ENCODE data around the gene CNKSR2. TPM values are rescaled to one million over a fixed set of nuclear protein-coding genes. Genes with fewer than 3 reads are reported as not detected.

The CNKSR2 gene
- polyA plus RNA-seq, 4 donors, result under 0.01 to 0.27 (median 0.25) TPM; not detected in 1

DNA sequence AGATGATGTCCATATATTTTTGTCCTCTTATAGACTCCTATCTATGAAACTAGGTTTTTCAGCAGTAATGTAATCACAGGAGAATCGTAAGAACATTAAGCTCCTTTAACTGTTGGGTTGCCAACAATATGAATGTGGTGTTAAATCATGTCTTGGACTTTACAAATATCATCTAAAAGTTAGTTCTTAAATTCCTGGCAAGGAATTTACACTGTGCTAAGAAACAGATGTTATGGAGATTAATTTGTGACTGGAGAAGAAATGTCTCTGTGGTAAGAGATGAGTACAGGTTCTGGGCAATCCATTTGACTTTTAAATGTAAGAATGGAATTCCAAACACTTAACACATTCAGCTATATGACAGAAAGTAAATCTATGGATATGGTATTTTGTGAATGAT is 34.6 kb downstream of the CNKSR2 start:
- Histone ChIP-seq H3K36me3 (ENCODE audit: control insufficient read depth in 3 of 3, insufficient read depth in 2 of 3, low read depth in 1 of 3, low read length in 3 of 3) (no peaks in the 10 kb centered on the region), H3K4me1 (ENCODE audit: control insufficient read depth in 3 of 3, insufficient read depth in 2 of 3, low read depth in 1 of 3, low read length in 2 of 3) (no peaks in the 10 kb centered on the region), H3K27me3 (ENCODE audit: control insufficient read depth in 3 of 3, insufficient read depth in 3 of 3, low read length in 3 of 3) (no peaks in the 10 kb centered on the region), H3K27ac (ENCODE audit: low read depth in 1 of 3, low read length in 2 of 3) (no peak overlapping the region), H3K4me3 (ENCODE audit: low read depth in 1 of 3, low read length in 3 of 3) (no peak overlapping the region), H3K9me3 (ENCODE audit: control insufficient read depth in 2 of 2, insufficient read depth in 1 of 2, low read depth in 1 of 2, low read length in 1 of 2) (no peaks in the 10 kb centered on the region)
- DNase-seq, result no peak
- WGBS, 3 donors, result 37 to 58% (median 40%) methylated on average over 1 of the region's 1 CpG
- FAIRE-seq, result peak; percentile 94

DNA sequence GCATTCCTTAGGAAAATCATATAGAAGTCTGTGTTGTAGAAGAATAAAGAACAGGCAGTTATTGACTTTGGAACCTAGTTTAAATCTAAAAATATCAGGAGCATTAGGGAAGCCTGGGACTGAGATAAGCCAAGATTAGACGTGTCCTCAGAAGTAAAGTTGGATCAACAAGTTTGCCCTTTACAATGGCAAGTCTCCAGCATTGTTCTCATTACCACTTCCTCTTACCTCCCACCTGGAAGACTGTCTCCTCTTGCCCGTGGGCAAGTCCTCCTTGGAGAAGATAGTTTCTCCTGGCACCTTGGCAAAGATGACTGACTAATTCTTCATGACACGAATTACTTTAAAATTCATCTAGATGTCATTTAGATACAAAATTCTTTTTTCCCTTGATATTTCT is 37.8 kb downstream of the CNKSR2 start:
- Histone ChIP-seq H3K9me3 (ENCODE audit: control insufficient read depth in 2 of 2, insufficient read depth in 1 of 2, low read depth in 1 of 2, low read length in 1 of 2) (no peaks in the 10 kb centered on the region), H3K4me3 (ENCODE audit: low read depth in 1 of 3, low read length in 3 of 3) (no peak overlapping the region), H3K27me3 (ENCODE audit: control insufficient read depth in 3 of 3, insufficient read depth in 3 of 3, low read length in 3 of 3) (no peaks in the 10 kb centered on the region), H3K27ac (ENCODE audit: low read depth in 1 of 3, low read length in 2 of 3) (no peak overlapping the region), H3K36me3 (ENCODE audit: control insufficient read depth in 3 of 3, insufficient read depth in 2 of 3, low read depth in 1 of 3, low read length in 3 of 3) (no peaks in the 10 kb centered on the region), H3K4me1 (ENCODE audit: control insufficient read depth in 3 of 3, insufficient read depth in 2 of 3, low read depth in 1 of 3, low read length in 2 of 3) (no peaks in the 10 kb centered on the region)
- FAIRE-seq, result no peak
- DNase-seq, result no peak
- WGBS, 3 donors, result 17 to 59% (median 32%) methylated on average over 3 of the region's 3 CpGs

DNA sequence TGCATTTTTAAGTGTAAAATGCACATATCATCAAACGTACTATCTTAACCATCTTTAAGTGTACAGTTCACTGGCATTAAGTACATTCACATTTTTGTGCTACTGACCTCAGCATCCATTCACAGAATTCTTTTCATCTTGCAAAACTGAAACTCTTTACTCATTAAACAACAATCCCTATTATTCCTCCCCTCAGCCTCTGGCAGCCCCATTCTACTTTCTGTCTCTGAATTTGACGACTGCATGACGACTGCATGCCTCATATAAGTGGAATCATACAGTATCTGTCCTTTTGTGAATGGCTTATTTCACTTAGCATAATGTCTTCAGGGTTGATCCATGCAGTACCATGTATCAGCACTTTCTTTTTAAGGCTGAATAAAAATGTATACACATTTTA is 38.7 kb downstream of the CNKSR2 start:
- WGBS, 3 donors, result 67 to 88% (median 82%) methylated on average over 3 of the region's 3 CpGs
- H3K27ac ChIP-seq (ENCODE audit: low read depth in 1 of 3, low read length in 2 of 3), result no peak overlapping the region
- DNase-seq, result no peak
- no peaks in the 10 kb centered on the region for H3K36me3 ChIP-seq (ENCODE audit: control insufficient read depth in 3 of 3, insufficient read depth in 2 of 3, low read depth in 1 of 3, low read length in 3 of 3)
- no peak overlapping the region for H3K4me3 ChIP-seq (ENCODE audit: low read depth in 1 of 3, low read length in 3 of 3)
- no peaks in the 10 kb centered on the region for H3K4me1 ChIP-seq (ENCODE audit: control insufficient read depth in 3 of 3, insufficient read depth in 2 of 3, low read depth in 1 of 3, low read length in 2 of 3)
- FAIRE-seq, result no peak
- no peaks in the 10 kb centered on the region for H3K27me3 ChIP-seq (ENCODE audit: control insufficient read depth in 3 of 3, insufficient read depth in 3 of 3, low read length in 3 of 3)
- H3K9me3 ChIP-seq (ENCODE audit: control insufficient read depth in 2 of 2, insufficient read depth in 1 of 2, low read depth in 1 of 2, low read length in 1 of 2), result no peaks in the 10 kb centered on the region

DNA sequence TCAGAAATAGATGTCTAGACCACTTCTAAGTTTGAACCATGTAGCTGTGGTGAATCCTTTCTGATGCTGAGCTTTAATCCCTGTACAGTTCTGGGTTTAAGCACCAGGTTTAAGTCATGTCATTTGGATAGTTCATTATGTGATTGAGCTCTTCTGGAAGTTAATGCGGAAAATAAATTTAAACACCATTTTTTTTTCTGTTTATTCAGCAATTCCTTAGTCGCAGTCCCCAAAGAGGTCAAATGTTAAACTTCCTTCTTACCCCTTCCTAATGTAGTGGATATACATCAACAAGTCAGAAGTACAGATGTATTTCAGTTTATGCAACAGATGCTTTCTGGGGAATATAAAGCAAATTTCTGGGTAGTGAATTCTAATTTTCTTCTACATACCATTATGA is 52.9 kb downstream of the CNKSR2 start:
- H3K4me1 ChIP-seq (ENCODE audit: control insufficient read depth in 3 of 3, insufficient read depth in 2 of 3, low read depth in 1 of 3, low read length in 2 of 3), result no peaks in the 10 kb centered on the region
- H3K27me3 ChIP-seq (ENCODE audit: control insufficient read depth in 3 of 3, insufficient read depth in 3 of 3, low read length in 3 of 3), result no peaks in the 10 kb centered on the region
- FAIRE-seq (no peak), DNase-seq (no peak)
- 61 to 97% (median 78%) methylated on average over 2 of the region's 2 CpGs for WGBS, 3 donors
- H3K27ac ChIP-seq (ENCODE audit: low read depth in 1 of 3, low read length in 2 of 3), result no peak overlapping the region
- H3K36me3 ChIP-seq (ENCODE audit: control insufficient read depth in 3 of 3, insufficient read depth in 2 of 3, low read depth in 1 of 3, low read length in 3 of 3), result no peaks in the 10 kb centered on the region
- H3K9me3 ChIP-seq (ENCODE audit: control insufficient read depth in 2 of 2, insufficient read depth in 1 of 2, low read depth in 1 of 2, low read length in 1 of 2), result no peaks in the 10 kb centered on the region
- no peak overlapping the region for H3K4me3 ChIP-seq (ENCODE audit: low read depth in 1 of 3, low read length in 3 of 3)

DNA sequence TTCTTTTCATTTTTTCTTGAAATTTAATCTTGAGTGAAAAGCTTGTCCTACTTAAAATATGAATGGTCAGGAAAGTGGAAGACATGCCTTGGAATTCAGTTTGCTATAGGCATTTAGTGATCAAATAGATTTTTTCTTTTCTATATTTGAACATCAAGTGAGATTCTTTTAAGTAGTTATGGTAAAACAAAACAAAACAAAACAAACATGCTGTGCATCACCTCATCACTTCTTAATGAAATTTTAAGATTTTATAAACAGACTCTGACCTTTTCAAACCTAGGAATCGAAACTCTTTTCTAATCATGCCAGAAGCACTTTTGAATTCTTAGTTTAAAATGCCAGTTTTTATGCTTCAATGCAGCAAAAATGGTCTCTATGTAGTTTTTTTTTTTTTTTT is 62.8 kb downstream of the CNKSR2 start:
- H3K27ac ChIP-seq (ENCODE audit: low read depth in 1 of 3, low read length in 2 of 3), result no peak overlapping the region
- no peaks in the 10 kb centered on the region for H3K4me1 ChIP-seq (ENCODE audit: control insufficient read depth in 3 of 3, insufficient read depth in 2 of 3, low read depth in 1 of 3, low read length in 2 of 3)
- WGBS, 3 donors, result 66 to 100% (median 92%) methylated on average over 1 of the region's 1 CpG
- no peak overlapping the region for H3K4me3 ChIP-seq (ENCODE audit: low read depth in 1 of 3, low read length in 3 of 3)
- DNase-seq, result no peak
- H3K36me3 ChIP-seq (ENCODE audit: control insufficient read depth in 3 of 3, insufficient read depth in 2 of 3, low read depth in 1 of 3, low read length in 3 of 3), result no peaks in the 10 kb centered on the region
- no peaks in the 10 kb centered on the region for H3K27me3 ChIP-seq (ENCODE audit: control insufficient read depth in 3 of 3, insufficient read depth in 3 of 3, low read length in 3 of 3)
- FAIRE-seq, result no peak
- H3K9me3 ChIP-seq (ENCODE audit: control insufficient read depth in 2 of 2, insufficient read depth in 1 of 2, low read depth in 1 of 2, low read length in 1 of 2), result no peaks in the 10 kb centered on the region

DNA sequence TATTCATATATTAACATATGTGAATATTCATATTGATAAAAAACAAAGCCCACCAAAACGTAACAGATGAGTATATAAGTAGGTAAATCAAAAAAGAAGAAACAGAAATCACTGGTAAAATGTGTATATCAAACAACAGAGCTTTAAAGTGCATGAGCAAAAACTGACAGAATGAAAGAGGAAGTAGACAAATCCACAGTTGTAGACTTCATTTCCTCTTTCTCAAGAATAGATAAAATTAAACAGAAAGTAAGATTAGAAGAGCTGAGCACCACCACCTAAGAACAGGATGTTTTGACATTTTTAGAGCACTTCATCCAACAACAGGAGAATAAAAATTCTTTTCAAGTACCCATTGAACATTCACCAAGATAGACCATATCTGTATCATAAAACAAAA is 64.6 kb downstream of the CNKSR2 start:
- DNase-seq, result peak in 1 of 2 donors; percentile 0
- WGBS, 3 donors, result 8 to 56% (median 31%) methylated on average over 1 of the region's 1 CpG
- FAIRE-seq, result no peak
- Histone ChIP-seq H3K4me1 (ENCODE audit: control insufficient read depth in 3 of 3, insufficient read depth in 2 of 3, low read depth in 1 of 3, low read length in 2 of 3) (no peaks in the 10 kb centered on the region), H3K9me3 (ENCODE audit: control insufficient read depth in 2 of 2, insufficient read depth in 1 of 2, low read depth in 1 of 2, low read length in 1 of 2) (no peaks in the 10 kb centered on the region), H3K36me3 (ENCODE audit: control insufficient read depth in 3 of 3, insufficient read depth in 2 of 3, low read depth in 1 of 3, low read length in 3 of 3) (no peaks in the 10 kb centered on the region), H3K27ac (ENCODE audit: low read depth in 1 of 3, low read length in 2 of 3) (no peak overlapping the region), H3K27me3 (ENCODE audit: control insufficient read depth in 3 of 3, insufficient read depth in 3 of 3, low read length in 3 of 3) (no peaks in the 10 kb centered on the region), H3K4me3 (ENCODE audit: low read depth in 1 of 3, low read length in 3 of 3) (no peak overlapping the region)

DNA sequence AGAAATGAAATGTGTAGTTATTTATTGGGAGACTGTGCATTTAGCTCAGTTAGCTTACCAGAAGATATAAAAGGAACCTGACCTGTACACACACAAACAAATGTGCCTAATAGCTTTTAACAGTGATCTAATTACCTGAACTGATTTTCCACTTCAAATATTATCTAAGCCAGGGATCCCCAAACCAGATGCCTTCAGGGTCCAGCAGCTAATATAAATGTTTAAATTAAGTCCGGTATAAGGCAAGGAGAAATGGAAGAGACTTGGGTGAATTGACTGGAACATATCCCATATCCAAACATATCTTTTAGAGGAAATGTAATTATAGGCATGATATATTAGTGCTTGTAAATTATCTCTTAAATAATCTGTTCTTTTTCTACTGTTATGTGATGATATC is 66.7 kb downstream of the CNKSR2 start:
- FAIRE-seq (no peak), DNase-seq (no peak)
- 58 to 71% (median 67%) methylated on average over 1 of the region's 1 CpG for WGBS, 3 donors
- H3K27me3 ChIP-seq (ENCODE audit: control insufficient read depth in 3 of 3, insufficient read depth in 3 of 3, low read length in 3 of 3), result no peaks in the 10 kb centered on the region
- H3K4me1 ChIP-seq (ENCODE audit: control insufficient read depth in 3 of 3, insufficient read depth in 2 of 3, low read depth in 1 of 3, low read length in 2 of 3), result no peaks in the 10 kb centered on the region
- H3K27ac ChIP-seq (ENCODE audit: low read depth in 1 of 3, low read length in 2 of 3), result no peak overlapping the region
- no peaks in the 10 kb centered on the region for H3K36me3 ChIP-seq (ENCODE audit: control insufficient read depth in 3 of 3, insufficient read depth in 2 of 3, low read depth in 1 of 3, low read length in 3 of 3)
- no peaks in the 10 kb centered on the region for H3K9me3 ChIP-seq (ENCODE audit: control insufficient read depth in 2 of 2, insufficient read depth in 1 of 2, low read depth in 1 of 2, low read length in 1 of 2)
- H3K4me3 ChIP-seq (ENCODE audit: low read depth in 1 of 3, low read length in 3 of 3), result no peak overlapping the region

DNA sequence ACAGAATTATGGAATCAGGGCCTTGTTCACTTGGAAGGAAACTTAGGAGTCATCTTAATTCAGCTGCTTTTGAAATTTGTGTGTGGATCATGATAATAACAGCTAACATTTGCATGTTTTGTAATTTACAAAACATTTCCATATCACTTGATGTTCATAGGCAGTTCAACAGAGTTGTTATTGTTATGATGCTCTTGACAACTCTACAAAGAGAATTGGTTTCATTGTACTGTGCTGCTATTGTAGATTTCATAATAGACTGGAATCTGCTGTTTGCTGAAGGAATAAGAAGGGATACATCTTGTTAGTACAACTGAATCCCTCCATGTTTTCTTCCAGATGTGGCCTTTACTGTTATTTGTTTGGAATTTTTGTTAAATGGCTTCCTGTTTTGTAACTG is 83.5 kb downstream of the CNKSR2 start:
- H3K4me3 ChIP-seq (ENCODE audit: low read depth in 1 of 3, low read length in 3 of 3), result no peak overlapping the region
- DNase-seq (no peak), FAIRE-seq (no peak)
- no peaks in the 10 kb centered on the region for H3K27me3 ChIP-seq (ENCODE audit: control insufficient read depth in 3 of 3, insufficient read depth in 3 of 3, low read length in 3 of 3)
- no peak overlapping the region for H3K27ac ChIP-seq (ENCODE audit: low read depth in 1 of 3, low read length in 2 of 3)
- no peaks in the 10 kb centered on the region for H3K9me3 ChIP-seq (ENCODE audit: control insufficient read depth in 2 of 2, insufficient read depth in 1 of 2, low read depth in 1 of 2, low read length in 1 of 2)
- no peaks in the 10 kb centered on the region for H3K4me1 ChIP-seq (ENCODE audit: control insufficient read depth in 3 of 3, insufficient read depth in 2 of 3, low read depth in 1 of 3, low read length in 2 of 3)
- H3K36me3 ChIP-seq (ENCODE audit: control insufficient read depth in 3 of 3, insufficient read depth in 2 of 3, low read depth in 1 of 3, low read length in 3 of 3), result no peaks in the 10 kb centered on the region

DNA sequence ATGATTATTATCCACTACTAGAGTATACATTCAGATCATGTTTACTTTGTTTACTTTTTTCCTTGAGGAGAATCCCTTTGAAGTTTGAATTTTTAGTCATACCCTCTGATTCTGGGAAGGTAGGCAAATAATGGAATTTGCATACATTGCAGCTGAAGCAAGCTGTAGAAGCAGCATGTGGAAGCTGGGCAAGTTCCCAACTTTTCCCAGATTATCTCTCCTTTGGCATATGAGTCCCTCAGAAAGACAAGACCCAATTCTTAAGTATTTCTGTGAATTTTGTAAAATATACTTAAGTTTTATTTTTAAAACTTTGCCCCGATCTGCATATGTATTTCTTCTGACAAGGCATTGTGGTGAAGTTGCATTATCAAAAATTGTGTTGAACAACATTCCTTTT is 94.9 kb downstream of the CNKSR2 start:
- Histone ChIP-seq H3K9me3 (ENCODE audit: control insufficient read depth in 2 of 2, insufficient read depth in 1 of 2, low read depth in 1 of 2, low read length in 1 of 2) (no peaks in the 10 kb centered on the region), H3K27ac (ENCODE audit: low read depth in 1 of 3, low read length in 2 of 3) (no peak overlapping the region), H3K36me3 (ENCODE audit: control insufficient read depth in 3 of 3, insufficient read depth in 2 of 3, low read depth in 1 of 3, low read length in 3 of 3) (no peaks in the 10 kb centered on the region), H3K4me1 (ENCODE audit: control insufficient read depth in 3 of 3, insufficient read depth in 2 of 3, low read depth in 1 of 3, low read length in 2 of 3) (no peaks in the 10 kb centered on the region), H3K27me3 (ENCODE audit: control insufficient read depth in 3 of 3, insufficient read depth in 3 of 3, low read length in 3 of 3) (no peaks in the 10 kb centered on the region), H3K4me3 (ENCODE audit: low read depth in 1 of 3, low read length in 3 of 3) (no peak overlapping the region)
- 68 to 93% (median 71%) methylated on average over 1 of the region's 1 CpG for WGBS, 3 donors
- FAIRE-seq (no peak), DNase-seq (no peak)
